ENCODE data around the gene AKAP13.

Gene AKAP13

DNA sequence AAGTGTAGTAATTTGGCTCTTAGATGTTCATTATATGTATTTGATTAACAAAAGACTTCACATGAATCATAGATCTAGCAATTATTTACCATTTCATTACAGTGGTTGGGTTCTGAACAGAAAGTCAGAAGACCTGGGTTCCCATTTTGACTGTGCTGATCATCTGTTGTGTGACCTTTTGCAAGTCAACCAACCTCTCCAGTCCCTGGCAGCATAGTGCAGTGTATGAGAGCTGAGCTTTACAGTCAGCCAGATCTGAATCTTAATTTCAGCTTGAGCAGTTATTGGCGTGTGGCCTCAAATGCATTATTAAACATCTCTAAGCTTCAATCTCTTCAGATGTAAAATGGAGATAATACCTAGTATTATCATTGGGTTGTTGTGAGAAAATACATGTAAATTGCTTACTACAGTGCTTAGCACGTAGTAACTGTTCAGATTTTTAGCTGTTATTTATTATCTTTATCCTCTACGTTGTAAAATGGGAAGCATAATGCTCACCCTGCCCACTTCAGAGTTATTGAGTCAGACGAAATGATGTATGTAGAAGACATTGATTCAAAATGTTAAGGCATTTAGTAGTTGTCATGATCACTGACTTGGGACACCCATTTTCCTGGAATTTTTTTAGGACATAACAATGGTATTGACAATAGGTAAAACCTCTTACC, 310.3 kb downstream of the AKAP13 start:
- TF ChIP-seq GATA3 (IDR thresholded peaks at IDR 0.05; ENCODE audit: low read depth, low read length) (no peak), GATA2 (IDR thresholded peaks at IDR 0.05; ENCODE audit: low read depth, low read length) (no peak)

DNA sequence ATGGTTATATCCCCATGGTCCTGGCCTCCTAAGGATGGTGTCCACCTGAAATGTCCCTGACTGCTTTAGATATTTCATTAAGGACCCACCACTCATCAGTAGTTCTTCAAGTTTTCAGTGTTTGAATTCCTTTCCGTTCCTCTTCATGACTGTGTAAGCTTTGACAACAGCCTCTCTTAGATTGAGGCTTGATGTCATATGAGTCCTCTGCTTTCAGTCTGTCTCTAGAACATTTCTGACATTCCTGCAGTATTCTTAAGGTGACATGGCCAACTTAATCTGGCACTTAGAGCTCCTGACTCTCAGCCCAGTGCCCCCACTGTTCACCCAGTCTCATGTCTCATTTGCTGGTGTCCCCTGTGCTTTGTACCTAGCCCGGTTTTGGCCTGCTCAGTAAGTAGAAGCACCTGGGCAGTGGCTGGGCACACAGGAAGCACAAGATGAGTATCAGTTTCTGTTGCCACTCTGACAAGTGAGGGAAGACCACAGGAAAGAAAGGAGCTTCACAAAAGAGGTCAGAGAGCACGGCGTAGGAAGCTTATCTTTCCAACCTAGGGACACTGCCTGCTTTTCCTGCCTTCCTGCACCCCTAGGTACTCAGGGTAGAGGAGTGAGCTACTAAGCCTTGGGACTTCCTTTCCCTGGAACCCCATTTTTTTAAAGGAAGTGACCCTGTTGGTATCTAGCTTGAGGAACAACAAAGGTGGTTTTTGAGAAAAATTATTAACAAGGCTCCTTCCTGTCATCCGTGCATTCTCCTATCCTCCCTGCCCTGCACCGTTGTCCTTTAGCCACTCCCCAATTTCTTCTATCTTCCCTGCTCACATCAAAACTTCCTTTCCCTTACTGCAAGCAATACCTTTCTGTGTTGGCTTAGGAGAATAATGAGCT, 311.2 kb downstream of the AKAP13 start:
- TF ChIP-seq GATA2 (IDR thresholded peaks at IDR 0.05; ENCODE audit: low read depth, low read length) (no peak), GATA3 (IDR thresholded peaks at IDR 0.05; ENCODE audit: low read depth, low read length) (no peak)

DNA sequence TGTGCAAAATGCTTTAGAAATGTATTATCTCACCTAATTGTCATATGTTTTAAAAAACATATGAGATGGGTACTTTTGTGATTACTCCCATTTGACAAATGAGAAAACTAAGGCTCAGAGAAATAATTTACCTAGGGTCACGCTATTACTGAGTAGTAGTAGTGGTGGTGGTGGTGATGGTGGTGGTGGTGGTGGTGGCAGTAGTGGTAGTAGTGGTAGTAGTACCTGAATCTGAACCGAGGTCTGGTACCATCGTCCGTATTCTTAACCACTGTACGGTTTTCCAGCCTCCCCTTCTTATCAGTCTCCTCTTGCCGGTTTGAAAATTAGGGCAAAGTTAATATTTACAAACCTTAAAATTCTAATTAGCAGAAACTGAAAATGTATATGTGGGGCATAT, 311.9 kb downstream of the AKAP13 start:
- TF ChIP-seq GATA3 (IDR thresholded peaks at IDR 0.05; ENCODE audit: low read depth, low read length) (no peak), GATA2 (IDR thresholded peaks at IDR 0.05; ENCODE audit: low read depth, low read length) (no peak)

DNA sequence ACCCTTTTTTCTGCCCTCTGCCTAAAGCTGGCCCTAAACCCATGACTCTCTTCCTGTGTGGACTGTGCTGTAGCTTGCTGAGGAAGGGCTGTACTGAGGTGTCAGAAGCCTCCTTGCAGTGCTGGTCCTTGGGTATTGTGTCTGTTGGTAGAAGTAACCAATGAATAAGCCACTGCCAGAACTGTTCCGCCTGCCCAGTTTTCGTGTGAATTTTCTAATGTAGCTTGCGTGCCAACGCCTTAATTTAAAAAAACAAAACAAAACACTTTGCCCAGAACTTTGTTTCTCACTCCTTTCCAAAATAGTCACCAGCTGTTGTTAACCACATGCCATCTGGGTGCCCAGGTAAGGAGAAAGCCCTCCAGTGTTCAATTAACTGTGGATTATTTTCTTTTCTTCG, 312.5 kb downstream of the AKAP13 start:
- TF ChIP-seq GATA3 (IDR thresholded peaks at IDR 0.05; ENCODE audit: low read depth, low read length) (no peak), GATA2 (IDR thresholded peaks at IDR 0.05; ENCODE audit: low read depth, low read length) (no peak)

DNA sequence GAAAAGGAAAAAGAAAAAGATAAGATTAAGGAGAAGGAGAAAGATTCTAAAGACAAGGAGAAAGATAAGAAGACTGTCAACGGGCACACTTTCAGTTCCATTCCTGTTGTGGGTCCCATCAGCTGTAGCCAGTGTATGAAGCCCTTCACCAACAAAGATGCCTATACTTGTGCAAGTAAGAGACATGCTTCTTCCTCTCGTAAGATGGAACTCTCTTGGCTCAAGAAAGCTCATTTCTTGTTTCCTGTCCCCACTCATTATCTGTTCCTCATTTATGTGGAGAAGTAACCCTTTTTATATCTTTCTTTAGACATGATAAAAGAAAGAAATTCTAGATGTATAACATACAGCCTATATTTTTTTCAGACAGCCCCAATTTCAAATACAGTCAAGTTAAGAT, 312.9 kb downstream of the AKAP13 start:
- no peak for TF ChIP-seq GATA2 (IDR thresholded peaks at IDR 0.05; ENCODE audit: low read depth, low read length)
- no peak for TF ChIP-seq GATA3 (IDR thresholded peaks at IDR 0.05; ENCODE audit: low read depth, low read length)

DNA sequence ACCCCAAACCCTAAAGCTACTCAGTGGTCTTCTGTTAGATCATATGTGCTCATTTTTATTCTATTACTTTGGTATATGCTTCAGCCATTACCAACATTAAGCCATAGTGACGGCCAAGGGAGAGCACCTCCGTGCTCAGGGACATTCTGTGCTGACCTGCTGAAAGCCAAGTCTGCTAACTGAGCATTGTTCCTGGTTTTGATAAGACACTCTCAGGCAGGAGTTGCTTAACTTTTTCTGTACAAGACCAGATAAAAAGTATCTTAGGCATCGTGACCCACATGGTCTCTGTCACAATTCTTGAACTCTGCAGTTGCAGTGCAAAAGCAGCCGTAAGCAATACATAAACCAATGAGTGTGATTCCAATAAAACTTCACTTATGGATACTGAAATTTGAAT, 313.7 kb downstream of the AKAP13 start:
- TF ChIP-seq GATA2 (IDR thresholded peaks at IDR 0.05; ENCODE audit: low read depth, low read length) (no peak), GATA3 (IDR thresholded peaks at IDR 0.05; ENCODE audit: low read depth, low read length) (no peak)

DNA sequence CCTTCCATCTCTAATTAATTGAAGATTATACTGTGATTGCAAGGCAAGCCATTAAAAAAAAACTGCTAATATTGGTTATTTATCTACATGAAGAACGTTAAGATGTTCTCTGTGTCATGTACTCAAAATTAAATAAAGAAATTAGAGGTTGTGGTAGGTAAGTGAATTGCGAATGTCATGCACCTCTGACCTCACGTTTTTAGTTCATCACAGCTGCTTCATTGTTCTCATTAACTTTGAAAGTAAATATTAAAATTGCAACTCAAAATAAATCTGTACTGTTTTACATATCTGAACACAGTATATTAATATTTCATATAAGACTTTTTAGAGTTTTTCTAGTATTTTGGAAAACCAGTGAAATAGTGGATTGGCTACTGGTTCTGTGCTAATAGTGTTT, 320.4 kb downstream of the AKAP13 start:
- TF ChIP-seq GATA3 (IDR thresholded peaks at IDR 0.05; ENCODE audit: low read depth, low read length) (no peak), GATA2 (IDR thresholded peaks at IDR 0.05; ENCODE audit: low read depth, low read length) (no peak)

DNA sequence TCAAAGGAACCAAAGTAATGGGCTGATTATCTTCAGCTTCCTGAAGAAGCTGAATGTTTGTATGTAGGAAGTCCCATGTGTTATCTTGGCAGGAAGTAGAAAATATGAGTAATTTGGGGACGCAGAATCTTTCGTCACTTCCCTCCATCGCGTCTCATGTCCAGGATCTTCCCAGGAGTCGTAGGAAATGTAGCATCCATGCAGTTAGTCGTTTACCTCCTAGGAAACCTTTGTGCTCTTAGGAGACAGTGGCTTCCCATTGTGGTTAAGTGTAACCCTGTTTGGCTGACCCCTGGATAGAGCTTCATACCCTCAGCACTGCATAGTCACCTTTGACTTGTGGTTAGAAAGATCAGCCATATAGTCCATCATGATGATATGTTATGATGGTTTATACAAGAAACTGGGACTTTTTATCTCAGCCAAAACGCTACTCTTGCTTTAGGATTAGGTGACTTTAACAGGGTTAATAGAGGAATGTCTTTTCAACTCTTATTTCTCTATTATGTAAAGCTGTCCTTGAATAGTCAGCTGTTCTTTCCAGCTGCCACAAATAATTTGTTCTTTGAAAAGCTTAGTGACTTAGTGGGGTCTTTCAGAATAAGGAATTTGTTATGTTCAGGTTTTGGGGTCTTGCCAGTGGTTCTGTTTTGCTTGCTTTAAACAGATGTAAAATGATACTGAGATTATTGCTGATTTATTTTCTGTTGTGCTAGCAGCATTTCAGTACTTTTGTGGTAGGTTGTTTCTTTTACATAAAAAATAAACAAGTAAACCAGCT, 322.1 kb downstream of the AKAP13 start:
- TF ChIP-seq GATA2 (IDR thresholded peaks at IDR 0.05; ENCODE audit: low read depth, low read length): no peak
- TF ChIP-seq GATA3 (IDR thresholded peaks at IDR 0.05; ENCODE audit: low read depth, low read length): no peak

DNA sequence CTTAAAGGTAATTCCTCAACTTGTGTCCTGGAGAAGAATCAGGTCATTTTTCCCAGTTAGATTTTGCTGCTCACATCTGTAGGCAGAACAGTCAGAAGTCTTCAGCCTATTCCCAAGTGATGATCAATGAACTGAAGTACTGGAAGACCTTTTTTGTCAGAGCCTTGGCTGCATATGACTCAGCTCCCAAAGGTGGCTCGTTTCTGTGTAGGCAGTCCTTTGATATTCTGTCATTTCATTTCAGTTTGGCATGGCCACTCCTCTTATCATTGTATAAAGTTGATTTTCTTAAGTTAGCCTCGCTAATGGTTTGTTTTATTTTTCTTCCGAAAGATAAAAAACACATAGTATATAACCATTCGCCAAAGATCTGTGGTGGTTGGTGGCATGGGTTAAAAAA, 323.7 kb downstream of the AKAP13 start:
- no peak for TF ChIP-seq GATA2 (IDR thresholded peaks at IDR 0.05; ENCODE audit: low read depth, low read length)
- no peak for TF ChIP-seq GATA3 (IDR thresholded peaks at IDR 0.05; ENCODE audit: low read depth, low read length)

DNA sequence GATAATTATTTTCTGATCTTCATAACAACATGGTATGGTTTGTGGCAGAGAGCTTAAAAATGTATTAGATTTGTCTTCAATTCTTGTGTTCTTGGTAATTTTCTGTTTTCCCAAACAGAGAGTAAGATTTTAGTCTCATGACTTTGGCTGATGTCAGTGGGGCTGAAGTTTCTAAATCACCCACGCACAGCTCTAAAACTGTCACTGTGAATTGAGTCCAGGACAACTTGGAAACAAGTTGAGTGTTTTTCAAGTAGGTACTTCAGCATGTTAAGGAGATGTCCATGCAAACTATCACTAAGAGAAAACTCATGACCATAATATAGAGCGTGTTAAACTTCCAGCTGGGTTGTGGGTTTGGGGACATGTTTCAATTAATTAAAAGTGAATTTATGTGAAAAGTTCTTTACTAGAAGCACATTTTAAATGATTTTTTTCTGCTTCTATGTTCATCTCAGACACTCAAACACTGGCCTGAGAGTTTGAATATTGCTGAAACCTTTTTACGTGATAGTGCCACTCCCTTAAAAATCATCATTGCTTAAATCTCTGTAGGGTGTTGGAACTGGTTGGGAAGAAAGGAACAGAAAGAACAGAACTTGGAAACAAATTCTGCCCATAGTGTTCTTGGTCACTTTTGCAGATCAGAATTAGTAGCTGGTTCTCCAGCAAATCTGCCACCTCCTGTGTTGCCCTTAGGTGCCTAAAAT, 324.5 kb downstream of the AKAP13 start:
- TF ChIP-seq GATA3 (IDR thresholded peaks at IDR 0.05; ENCODE audit: low read depth, low read length) (no peak), GATA2 (IDR thresholded peaks at IDR 0.05; ENCODE audit: low read depth, low read length) (no peak)

DNA sequence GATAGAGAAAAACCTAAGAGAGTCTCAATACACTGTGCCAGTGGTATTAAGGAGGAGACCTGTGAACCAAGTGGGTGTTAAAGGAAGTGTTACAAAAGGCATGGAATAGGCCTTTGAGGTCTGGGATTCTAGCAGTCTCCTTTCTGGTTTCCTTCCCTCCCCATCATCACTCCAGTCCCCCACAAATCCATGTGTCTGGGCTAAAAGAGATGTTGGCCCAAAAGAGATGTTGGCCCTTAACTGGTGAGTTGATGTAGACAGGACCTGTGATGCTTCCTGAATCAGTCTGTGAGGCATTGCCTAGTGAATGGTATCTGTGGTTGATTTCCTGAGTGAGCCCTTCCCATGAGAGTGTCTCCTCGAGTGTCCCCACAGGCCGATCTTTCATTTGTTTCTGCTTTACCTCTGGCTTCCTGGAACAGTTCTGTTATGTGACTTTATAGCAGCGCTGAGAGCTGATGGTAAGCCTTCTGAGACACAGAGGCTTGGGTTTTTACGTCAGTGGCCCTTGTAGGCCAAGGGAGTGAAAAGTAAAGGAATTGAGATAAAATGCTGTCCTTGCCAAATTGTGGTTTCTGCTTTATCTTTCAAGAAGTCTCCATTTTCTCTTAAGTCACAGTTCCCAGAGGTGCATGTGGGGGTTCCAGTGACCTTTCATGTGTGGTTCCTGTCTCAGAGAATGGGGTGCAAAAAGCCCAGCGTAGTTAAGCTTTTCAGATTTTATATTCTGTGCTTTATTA, 326.5 kb downstream of the AKAP13 start:
- TF ChIP-seq GATA3 (IDR thresholded peaks at IDR 0.05; ENCODE audit: low read depth, low read length): no peak
- TF ChIP-seq GATA2 (IDR thresholded peaks at IDR 0.05; ENCODE audit: low read depth, low read length): no peak

DNA sequence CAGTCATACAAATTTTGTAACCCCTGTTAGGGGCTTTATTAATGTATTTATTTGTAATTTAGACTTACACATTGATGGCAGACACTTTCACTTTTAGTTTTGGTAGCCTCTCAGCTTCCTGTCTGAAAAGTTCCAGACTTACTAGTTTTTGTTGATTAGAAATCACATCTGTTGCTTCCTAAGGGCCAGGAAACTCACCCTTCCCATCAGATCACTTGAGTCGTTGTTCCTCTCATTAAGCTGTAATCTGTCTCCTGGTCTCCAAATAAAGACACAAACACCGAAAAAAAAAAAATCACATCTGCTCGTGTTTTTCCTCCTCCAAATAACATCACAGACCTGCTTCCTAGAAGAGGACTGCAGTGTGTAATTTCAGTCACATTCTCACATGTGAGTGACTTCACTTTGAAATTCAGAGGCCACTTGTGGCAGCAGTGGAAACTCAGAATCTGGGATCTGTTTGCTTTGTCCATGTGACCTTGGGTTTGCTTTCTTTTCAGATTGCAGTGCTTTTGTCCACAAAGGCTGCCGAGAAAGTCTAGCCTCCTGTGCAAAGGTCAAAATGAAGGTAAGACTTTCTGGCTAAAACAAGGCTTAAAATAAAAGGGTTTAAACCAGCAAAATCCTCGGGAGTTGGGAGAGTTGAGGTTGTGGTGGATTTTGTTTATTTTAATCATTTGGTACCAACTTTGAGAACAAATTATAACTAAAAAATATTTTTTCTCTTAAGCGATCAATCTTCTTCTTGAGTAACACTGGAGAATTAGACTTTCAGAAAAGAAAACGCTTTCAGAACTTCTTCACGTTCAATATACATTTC, 327.3 kb downstream of the AKAP13 start:
- TF ChIP-seq GATA2 (IDR thresholded peaks at IDR 0.05; ENCODE audit: low read depth, low read length): no peak
- TF ChIP-seq GATA3 (IDR thresholded peaks at IDR 0.05; ENCODE audit: low read depth, low read length): no peak
